ENCODE data around the gene TMTC2.

TMTC2 gene

DNA sequence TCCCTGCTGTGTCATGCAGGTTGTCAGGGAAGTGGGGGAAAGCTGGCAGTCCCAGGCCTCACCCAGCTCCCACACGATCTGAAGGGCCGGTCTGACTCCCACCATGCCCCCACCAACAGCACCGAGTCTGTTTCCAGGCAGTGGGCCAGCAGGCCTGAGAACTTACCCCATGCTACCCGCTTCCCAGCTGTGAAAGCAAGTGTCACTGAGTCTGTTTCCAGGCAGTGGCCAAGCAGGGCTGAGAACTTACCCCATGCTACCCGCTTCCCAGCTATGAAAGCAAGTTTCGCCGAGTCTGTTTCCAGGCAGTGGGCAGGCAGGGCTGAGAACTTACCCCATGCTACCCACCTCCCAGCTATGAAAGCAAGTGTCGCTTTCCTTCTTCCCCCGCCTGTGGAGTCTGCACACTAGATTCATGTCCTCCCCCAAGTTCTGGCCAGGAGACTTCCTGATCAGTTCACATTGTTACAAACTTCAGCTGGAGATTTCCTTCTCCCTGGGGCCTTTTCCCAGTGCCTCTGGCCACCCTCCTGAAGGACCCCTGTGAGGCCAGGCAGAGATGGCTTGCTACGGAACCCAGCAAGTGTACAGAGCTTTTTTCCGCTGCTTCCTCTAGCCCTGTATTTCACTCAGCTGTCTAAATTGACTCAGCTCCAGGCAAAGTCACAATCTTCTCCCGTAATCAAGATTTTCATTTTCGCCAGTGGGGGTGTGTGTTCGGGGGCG, 435.4 kb downstream of the TMTC2 start:
- Histone ChIP-seq H3K4me3 (no peak overlapping the region), H3K9me3 (ENCODE audit: low read depth, low read length) (no peaks in the 10 kb centered on the region), H3K27ac (no peak overlapping the region), H3K36me3 (ENCODE audit: insufficient read depth, low read length) (no peaks in the 10 kb centered on the region), H3K9ac (ENCODE audit: insufficient read length) (no peak overlapping the region)
- no peak for TF ChIP-seq POLR2AphosphoS5 (IDR thresholded peaks at IDR 0.05; ENCODE audit: borderline replicate concordance, low read depth, low read length)
- no peak for TF ChIP-seq EZH2 (IDR thresholded peaks at IDR 0.05)
- no peak for TF ChIP-seq FOXP2 (optimal IDR thresholded peaks at IDR 0.05; ENCODE audit: control extremely low read depth, extremely low read length, insufficient read depth)
- DNase-seq (ENCODE audit: low read depth, low spot score), result no peak

- no peak for DNase-seq (ENCODE audit: low read depth, low spot score)
- H3K4me3 ChIP-seq, result no peak overlapping the region
- no peak overlapping the region for H3K27ac ChIP-seq
- H3K9me3 ChIP-seq (ENCODE audit: low read depth, low read length), result no peaks in the 10 kb centered on the region
- H3K9ac ChIP-seq (ENCODE audit: insufficient read length), result no peak overlapping the region
- no peaks in the 10 kb centered on the region for H3K36me3 ChIP-seq (ENCODE audit: insufficient read depth, low read length)
- TF ChIP-seq POLR2AphosphoS5 (IDR thresholded peaks at IDR 0.05; ENCODE audit: borderline replicate concordance, low read depth, low read length) (no peak), FOXP2 (optimal IDR thresholded peaks at IDR 0.05; ENCODE audit: control extremely low read depth, extremely low read length, insufficient read depth) (no peak)
Measured at GRCh38 chr12:83122623-83122934, 435.9 kb downstream of the TMTC2 start.

GRCh38 chr12:83123039-83123438, 436.3 kb downstream of the TMTC2 start:
- Histone ChIP-seq H3K4me3 (no peak overlapping the region), H3K9ac (ENCODE audit: insufficient read length) (no peak overlapping the region), H3K36me3 (ENCODE audit: insufficient read depth, low read length) (no peaks in the 10 kb centered on the region), H3K9me3 (ENCODE audit: low read depth, low read length) (no peaks in the 10 kb centered on the region), H3K27ac (no peak overlapping the region)
- no peak for DNase-seq (ENCODE audit: low read depth, low spot score)
- TF ChIP-seq EZH2 (IDR thresholded peaks at IDR 0.05) (no peak), FOXP2 (optimal IDR thresholded peaks at IDR 0.05; ENCODE audit: control extremely low read depth, extremely low read length, insufficient read depth) (no peak), POLR2AphosphoS5 (IDR thresholded peaks at IDR 0.05; ENCODE audit: borderline replicate concordance, low read depth, low read length) (no peak)

- no peaks in the 10 kb centered on the region for H3K9me3 ChIP-seq (ENCODE audit: low read depth, low read length)
- H3K27ac ChIP-seq, result no peak overlapping the region
- H3K9ac ChIP-seq (ENCODE audit: insufficient read length), result no peak overlapping the region
- no peak for DNase-seq (ENCODE audit: low read depth, low spot score)
- no peak overlapping the region for H3K4me3 ChIP-seq
- H3K36me3 ChIP-seq (ENCODE audit: insufficient read depth, low read length), result no peaks in the 10 kb centered on the region
- no peak for TF ChIP-seq EZH2 (IDR thresholded peaks at IDR 0.05)
- TF ChIP-seq POLR2AphosphoS5 (IDR thresholded peaks at IDR 0.05; ENCODE audit: borderline replicate concordance, low read depth, low read length), result no peak
- TF ChIP-seq FOXP2 (optimal IDR thresholded peaks at IDR 0.05; ENCODE audit: control extremely low read depth, extremely low read length, insufficient read depth), result no peak
Measured at GRCh38 chr12:83128540-83128939, 441.8 kb downstream of the TMTC2 start.

- H3K27ac ChIP-seq, result no peak overlapping the region
Measured at GRCh38 chr12:83130178-83130577, 443.5 kb downstream of the TMTC2 start.

DNA sequence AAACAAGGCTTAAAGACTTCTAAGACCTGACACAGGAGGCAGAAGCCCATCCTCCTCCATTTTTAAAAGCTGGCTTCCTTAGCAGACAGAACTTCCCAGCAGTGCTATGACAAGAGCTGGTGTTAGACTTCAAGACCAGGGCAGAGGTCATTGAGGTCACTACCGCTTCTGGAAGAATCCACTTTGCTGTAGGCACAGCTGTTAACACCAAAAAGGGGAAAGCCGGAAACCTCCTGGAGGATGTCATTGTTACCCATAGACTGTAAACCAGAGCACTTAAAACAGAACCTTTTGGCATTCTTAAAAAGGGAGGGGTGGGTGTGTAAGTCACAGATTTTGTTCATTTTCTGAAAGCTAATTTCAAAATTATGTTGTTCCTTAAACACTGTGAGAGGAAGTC, 445.7 kb downstream of the TMTC2 start:
- TF ChIP-seq FOXP2 (optimal IDR thresholded peaks at IDR 0.05; ENCODE audit: control extremely low read depth, extremely low read length, insufficient read depth), result no peak
- TF ChIP-seq POLR2AphosphoS5 (IDR thresholded peaks at IDR 0.05; ENCODE audit: borderline replicate concordance, low read depth, low read length), result no peak
- TF ChIP-seq EZH2 (IDR thresholded peaks at IDR 0.05), result no peak

More at GRCh38 chr12:83130178-83130577, 443.5 kb downstream of the TMTC2 start:
- TF ChIP-seq POLR2AphosphoS5 (IDR thresholded peaks at IDR 0.05; ENCODE audit: borderline replicate concordance, low read depth, low read length), result no peak
- TF ChIP-seq EZH2 (IDR thresholded peaks at IDR 0.05), result no peak
- TF ChIP-seq FOXP2 (optimal IDR thresholded peaks at IDR 0.05; ENCODE audit: control extremely low read depth, extremely low read length, insufficient read depth), result no peak
- H3K9me3 ChIP-seq (ENCODE audit: low read depth, low read length), result no peaks in the 10 kb centered on the region
- no peak overlapping the region for H3K9ac ChIP-seq (ENCODE audit: insufficient read length)
- DNase-seq (ENCODE audit: low read depth, low spot score), result no peak
- no peak overlapping the region for H3K4me3 ChIP-seq
- no peaks in the 10 kb centered on the region for H3K36me3 ChIP-seq (ENCODE audit: insufficient read depth, low read length)

DNA sequence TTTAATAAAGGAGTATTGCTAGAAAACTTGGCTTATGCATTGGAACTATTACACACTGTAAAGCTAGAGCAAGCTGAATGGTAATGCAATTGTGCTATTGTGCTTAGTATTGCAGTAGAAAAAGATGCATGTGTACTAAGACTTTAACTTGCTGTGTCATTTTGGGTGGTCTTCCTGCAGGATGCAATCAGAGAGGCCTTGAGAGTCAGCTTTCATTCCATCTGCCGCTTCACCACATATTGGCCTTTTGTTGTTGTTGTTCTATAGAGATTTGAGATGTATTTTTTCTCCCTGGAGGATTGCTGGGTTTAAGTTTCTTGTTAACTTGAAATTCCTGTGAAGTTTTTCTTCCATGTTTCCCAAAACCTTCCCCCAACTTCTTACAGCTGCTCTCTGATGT, 449.7 kb downstream of the TMTC2 start:
- Histone ChIP-seq H3K4me3 (no peak overlapping the region), H3K9ac (ENCODE audit: insufficient read length) (no peak overlapping the region), H3K36me3 (ENCODE audit: insufficient read depth, low read length) (no peaks in the 10 kb centered on the region), H3K9me3 (ENCODE audit: low read depth, low read length) (no peaks in the 10 kb centered on the region), H3K27ac (no peak overlapping the region)
- DNase-seq (ENCODE audit: low read depth, low spot score), result no peak
- no peak for TF ChIP-seq FOXP2 (optimal IDR thresholded peaks at IDR 0.05; ENCODE audit: control extremely low read depth, extremely low read length, insufficient read depth)
- no peak for TF ChIP-seq POLR2AphosphoS5 (IDR thresholded peaks at IDR 0.05; ENCODE audit: borderline replicate concordance, low read depth, low read length)
- TF ChIP-seq EZH2 (IDR thresholded peaks at IDR 0.05), result no peak

More for the DNA sequence above, 445.7 kb downstream of the TMTC2 start:
- no peak for DNase-seq (ENCODE audit: low read depth, low spot score)
- Histone ChIP-seq H3K9ac (ENCODE audit: insufficient read length) (no peak overlapping the region), H3K27ac (no peak overlapping the region), H3K4me3 (no peak overlapping the region), H3K36me3 (ENCODE audit: insufficient read depth, low read length) (no peaks in the 10 kb centered on the region), H3K9me3 (ENCODE audit: low read depth, low read length) (no peaks in the 10 kb centered on the region)

DNA sequence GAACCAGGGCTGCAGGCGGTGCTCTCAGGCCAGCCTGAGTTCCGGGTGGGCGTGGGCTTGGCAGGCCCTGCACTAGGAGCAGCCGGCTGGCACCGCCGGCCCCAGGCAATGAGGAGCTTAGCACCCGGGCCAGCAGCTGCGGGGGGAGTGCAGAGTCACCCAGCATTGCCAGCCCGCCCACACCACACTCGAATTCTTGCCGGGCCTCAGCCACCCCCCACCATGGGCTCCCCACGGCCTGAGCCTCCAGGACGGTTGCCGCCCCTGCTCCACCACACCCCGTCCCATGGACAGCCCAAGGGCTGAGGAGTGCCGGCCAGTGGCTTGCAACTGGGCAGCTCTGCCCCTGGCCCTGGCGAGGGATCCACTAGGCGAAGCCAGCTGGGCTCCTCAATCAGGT, 453.4 kb downstream of the TMTC2 start:
- DNase-seq (ENCODE audit: low read depth, low spot score), result no peak
- Histone ChIP-seq H3K4me3 (no peak overlapping the region), H3K27ac (no peak overlapping the region), H3K9me3 (ENCODE audit: low read depth, low read length) (no peaks in the 10 kb centered on the region), H3K9ac (ENCODE audit: insufficient read length) (no peak overlapping the region), H3K36me3 (ENCODE audit: insufficient read depth, low read length) (no peaks in the 10 kb centered on the region)
- TF ChIP-seq FOXP2 (optimal IDR thresholded peaks at IDR 0.05; ENCODE audit: control extremely low read depth, extremely low read length, insufficient read depth) (no peak), POLR2AphosphoS5 (IDR thresholded peaks at IDR 0.05; ENCODE audit: borderline replicate concordance, low read depth, low read length) (no peak), EZH2 (IDR thresholded peaks at IDR 0.05) (no peak)

All from SK-N-MC (cell line).